Adrenal gland (tissue), 12 donors: Measurements from ENCODE around the gene EFNA5. TPM values are rescaled to one million over a fixed set of nuclear protein-coding genes. Genes with fewer than 3 reads are reported as not detected.

ENCODE experiments used
- DNase-seq, 7 donors: peaks; one replicate each; pipeline ENCODE4 v3.0.0-alpha.2; 2019 to 2020
- H3K27ac ChIP-seq, 5 donors: fragments of 200-600 bp; sonication (generic) in 4 of 5; 1 replicate in 3 of 5; 2 replicates in 2 of 5; pipeline versions ENCODE4 v1.5.1 to v1.8.0; 2016 to 2020; ENCODE audit warnings: mild to moderate bottlenecking in 1 of 5
- H3K27me3 ChIP-seq: fragments of 200-600 bp; 2 replicates; pipeline ENCODE4 v1.8.0; 2021
- H3K36me3 ChIP-seq, 2 donors: fragments of 200-600 bp; replicated peaks in 1 of 2; 1 replicate in 1 of 2; 2 replicates in 1 of 2; pipeline versions ENCODE4 v1.5.1 to v1.8.0; 2018 to 2022
- H3K4me1 ChIP-seq, 2 donors: fragments of 200-600 bp; replicated peaks in 1 of 2; 1 replicate in 1 of 2; 2 replicates in 1 of 2; pipeline versions ENCODE4 v1.5.1 to v1.8.0; 2018 to 2021
- H3K4me3 ChIP-seq, 4 donors: fragments of 200-600 bp; sonication (generic) in 3 of 4; one replicate each; pipeline ENCODE4 v1.5.1; 2016 to 2018
- H3K9me3 ChIP-seq, 3 donors: fragments of 200-600 bp; sonication (generic) in 1 of 3; replicated peaks in 1 of 3; 1 replicate in 2 of 3; 2 replicates in 1 of 3; pipeline versions ENCODE4 v1.5.1 to v1.8.0; 2016 to 2021
- CTCF ChIP-seq, 6 experiments: fragments of 450-650 bp in 4 of 6; fragments of 200-600 bp in 2 of 6; sonication (generic) in 1 of 6; IDR thresholded peaks; 1 replicate in 5 of 6; 2 replicates in 1 of 6; pipeline versions ENCODE4 v1.5.1 to v1.8.0; 2016 to 2021; ENCODE audit warnings: antibody characterized with exemption in 6 of 6, mild to moderate bottlenecking in 2 of 6, moderate library complexity in 1 of 6
- POLR2A ChIP-seq, 2 donors: fragments of 450-650 bp; IDR thresholded peaks; one replicate each; pipeline ENCODE4 v1.6.1; 2017; ENCODE audit warnings: antibody characterized with exemption in 2 of 2, mild to moderate bottlenecking in 2 of 2, moderate library complexity in 1 of 2
- WGBS, 4 donors: extraction: QIAGEN DNeasy Blood & Tissue Kit in 2 of 4; methylation state at CpG; one replicate each; pipeline versions ENCODE4 v1.1.5 to v1.1.7; 2013 to 2017; 5-methylcytosine and 5-hydroxymethylcytosine counted together
- intact Hi-C, 2 donors: fragments of 100-400 bp; cut with DNase I; formaldehyde crosslinking; loops; one replicate each; pipeline versions ENCODE4 v1.14.1 to v1.15.0; 2022 to 2023
- polyA plus RNA-seq, 3 donors: library from polyadenylated mRNA; stranded (reverse); fragments of 200-250 nt in 2 of 3; fragments of 350-450 nt in 1 of 3; fragmentation: Illumina TruSeq in 1 of 3; extraction: RNeasy Lipid Tissue Mini Kit (QIAGEN cat#74804) in 1 of 3; gene quantifications; one replicate each; pipeline ENCODE4 v1.2.3, GENCODE V29; 2013 to 2014
- total RNA-seq, 9 donors: library from RNA; depleted of rRNA in 4 of 9; stranded (reverse); fragments of >200 nt in 4 of 9; fragments of 120-200 nt in 1 of 9; fragmentation: NEBNext Ultra II Directional in 1 of 9; extraction: Animal tissue kit (Norgen Biotek cat#: 25700) in 1 of 9; gene quantifications; one replicate each; pipeline versions ENCODE4 v1.1.0 to v1.2.4, GENCODE V29; 2013 to 2023
- donor health status: healthy with polysubstance abuse.
- donor health status: Bipolar disorder and iron deficiency.
- donor health status: DM: yes; HTN: yes; CAD: no.
- donor health status: DM: no; HTN: no; CAD: no.
- donor health status: DM: no; HTN: no; CAD: no.
- donor health status: DM: yes; HTN: yes; CAD: no.

EFNA5 gene
- total and polyA plus RNA-seq, 12 donors = 0.06 to 11.8 (median 1.6) TPM

GRCh38 chr5:107661650-107662044 lies 9.1 kb downstream of the EFNA5 start:
- Histone ChIP-seq H3K27me3 (no peaks in the 10 kb centered on the region), H3K4me3 (no peak overlapping the region), H3K4me1 (no peaks in the 10 kb centered on the region), H3K9me3 (no peaks in the 10 kb centered on the region), H3K36me3 (no peaks in the 10 kb centered on the region), H3K27ac (no peak overlapping the region)
- TF ChIP-seq POLR2A (IDR thresholded peaks at IDR 0.05) = no peak
- TF ChIP-seq CTCF (IDR thresholded peaks at IDR 0.05) = no peak
- intact Hi-C loops = no loop called here
- DNase-seq = no peak
- WGBS, 4 donors = 81 to 89% (median 83%) methylated on average over 1 of the region's 1 CpG

- no peak for DNase-seq
- WGBS, 4 donors = 85 to 91% (median 89%) methylated on average over 7 of the region's 7 CpGs
- no peaks in the 10 kb centered on the region for H3K4me1 ChIP-seq
- TF ChIP-seq CTCF (IDR thresholded peaks at IDR 0.05) = no peak
- no peak for TF ChIP-seq POLR2A (IDR thresholded peaks at IDR 0.05)
- intact Hi-C loops = no loop called here
- no peak overlapping the region for H3K27ac ChIP-seq
- no peak overlapping the region for H3K4me3 ChIP-seq
- no peaks in the 10 kb centered on the region for H3K36me3 ChIP-seq
- no peaks in the 10 kb centered on the region for H3K9me3 ChIP-seq
- no peaks in the 10 kb centered on the region for H3K27me3 ChIP-seq
Measured at GRCh38 chr5:107661038-107661649, 9.6 kb downstream of the EFNA5 start.

- Histone ChIP-seq H3K9me3 (no peaks in the 10 kb centered on the region), H3K36me3 (no peaks in the 10 kb centered on the region), H3K27ac (no peak overlapping the region), H3K27me3 (no peaks in the 10 kb centered on the region), H3K4me3 (no peak overlapping the region), H3K4me1 (no peaks in the 10 kb centered on the region)
- WGBS, 4 donors = 51 to 60% (median 54%) methylated on average over 5 of the region's 5 CpGs
- TF ChIP-seq POLR2A (IDR thresholded peaks at IDR 0.05) = no peak
- no peak for TF ChIP-seq CTCF (IDR thresholded peaks at IDR 0.05)
- intact Hi-C loops = no loop called here
- no peak for DNase-seq
Measured at GRCh38 chr5:107658528-107658927, 12.2 kb downstream of the EFNA5 start.

- intact Hi-C loops = no loop called here
- WGBS, 4 donors = 81 to 90% (median 85%) methylated on average over 3 of the region's 3 CpGs
- TF ChIP-seq POLR2A (IDR thresholded peaks at IDR 0.05) (no peak), CTCF (IDR thresholded peaks at IDR 0.05) (no peak)
- DNase-seq = no peak
- Histone ChIP-seq H3K27me3 (no peaks in the 10 kb centered on the region), H3K4me1 (no peaks in the 10 kb centered on the region), H3K4me3 (no peak overlapping the region), H3K9me3 (no peaks in the 10 kb centered on the region), H3K27ac (no peak overlapping the region), H3K36me3 (no peaks in the 10 kb centered on the region)
Measured at GRCh38 chr5:107655831-107656230, 14.9 kb downstream of the EFNA5 start.
